ENCODE data around the gene CRYBA2.

Gene CRYBA2

DNA sequence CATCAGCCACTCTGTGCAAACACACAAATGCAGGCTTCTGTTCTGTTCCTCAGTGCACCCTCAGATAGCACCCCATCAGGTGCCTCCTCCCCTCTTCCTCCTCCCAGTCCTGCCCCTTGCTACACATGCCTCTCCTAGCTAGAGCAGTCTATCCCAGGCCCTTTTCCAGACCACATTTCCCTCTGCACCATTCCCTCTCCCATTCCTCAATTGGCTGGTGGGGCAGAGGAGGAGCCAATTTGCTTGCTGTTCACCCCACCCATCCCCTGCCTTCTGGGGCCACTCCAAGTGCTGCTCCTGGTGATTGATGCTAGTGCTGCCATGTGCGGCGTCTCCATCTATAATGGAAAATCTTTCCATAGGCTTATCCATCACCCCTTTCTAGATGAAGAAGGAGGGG lies 42.7 kb upstream of the CRYBA2 start:
- H3K4me1 ChIP-seq (ENCODE audit: control extremely low read depth in 1 of 4, control insufficient read depth in 4 of 4, insufficient read depth in 4 of 4, low read length in 3 of 4) = peaks cover 0 to 2% (median 0%) of the 10 kb centered on the region in 4 experiments
- WGBS (ENCODE audit: insufficient coverage) = no CpG with 5 or more reads among the region's 2 CpGs
- no peak for DNase-seq
- H3K9me3 ChIP-seq (ENCODE audit: control extremely low read depth in 1 of 5, control insufficient read depth in 4 of 5, insufficient read depth in 2 of 5, low read depth in 1 of 5, low read length in 4 of 5) = peaks cover 0 to 7% (median 0%) of the 10 kb centered on the region in 5 experiments
- ChIA-PET CTCF (interaction anchor here (1.2 to 2.1 kb wide), 3 partner anchors 9 to 82 kb away, joined by 3 to 5 read pairs (median 3); no protein-coding TSS in a partner anchor), POLR2A (no interaction called here)
- H3K27me3 ChIP-seq (replicated peaks in 2 of 5; ENCODE audit: control insufficient read depth in 4 of 5, insufficient read depth in 5 of 5, low read length in 4 of 5) = peaks cover 2 to 72% (median 22%) of the 10 kb centered on the region in 5 experiments
- no peak overlapping the region for H3K27ac ChIP-seq (ENCODE audit: insufficient read depth in 1 of 2, low read depth in 1 of 2, low read length in 2 of 2, poor library complexity in 1 of 2, severe bottlenecking in 2 of 2)
- no peak overlapping the region for H3K4me3 ChIP-seq (ENCODE audit: control insufficient read depth in 1 of 7, extremely low read depth in 1 of 7, insufficient read depth in 4 of 7, low read depth in 2 of 7, low read length in 6 of 7)
- no peaks in the 10 kb centered on the region for H3K36me3 ChIP-seq (ENCODE audit: control insufficient read depth in 4 of 4, insufficient read depth in 4 of 4, low read length in 3 of 4)

DNA sequence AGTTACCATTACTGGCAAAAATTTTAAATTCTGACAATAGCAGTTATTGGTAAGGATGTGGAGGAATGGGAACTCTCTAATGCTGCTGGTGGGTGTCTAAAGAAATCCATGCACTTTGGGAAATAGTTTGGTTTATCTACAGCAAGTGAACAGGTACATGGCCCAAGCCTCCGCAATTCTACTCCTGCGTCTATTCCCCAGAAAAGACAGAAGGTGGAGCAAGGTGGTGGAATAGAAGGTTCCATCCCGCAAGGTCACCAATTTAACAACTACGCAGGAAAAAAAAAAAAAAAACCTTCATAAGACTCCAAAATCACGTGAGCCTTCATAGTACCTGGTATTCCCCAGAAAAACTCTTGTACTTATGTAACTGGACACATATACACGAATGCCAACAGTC lies 41.6 kb upstream of the CRYBA2 start:
- CTCF ChIA-PET = no interaction called here
- H3K4me3 ChIP-seq (ENCODE audit: control insufficient read depth in 1 of 7, extremely low read depth in 1 of 7, insufficient read depth in 4 of 7, low read depth in 2 of 7, low read length in 6 of 7) = no peak overlapping the region
- no peaks in the 10 kb centered on the region for H3K36me3 ChIP-seq (ENCODE audit: control insufficient read depth in 4 of 4, insufficient read depth in 4 of 4, low read length in 3 of 4)
- POLR2A ChIA-PET = no interaction called here
- peaks cover 0 to 7% (median 0%) of the 10 kb centered on the region in 5 experiments for H3K9me3 ChIP-seq (ENCODE audit: control extremely low read depth in 1 of 5, control insufficient read depth in 4 of 5, insufficient read depth in 2 of 5, low read depth in 1 of 5, low read length in 4 of 5)
- WGBS (ENCODE audit: insufficient coverage) = 73% methylated on average over 4 of the region's 6 CpGs
- peaks cover 0 to 2% (median 0%) of the 10 kb centered on the region in 4 experiments for H3K4me1 ChIP-seq (ENCODE audit: control extremely low read depth in 1 of 4, control insufficient read depth in 4 of 4, insufficient read depth in 4 of 4, low read length in 3 of 4)
- H3K27me3 ChIP-seq (replicated peaks in 2 of 5; ENCODE audit: control insufficient read depth in 4 of 5, insufficient read depth in 5 of 5, low read length in 4 of 5) = peaks cover 2 to 60% (median 18%) of the 10 kb centered on the region in 5 experiments
- H3K27ac ChIP-seq (ENCODE audit: insufficient read depth in 1 of 2, low read depth in 1 of 2, low read length in 2 of 2, poor library complexity in 1 of 2, severe bottlenecking in 2 of 2) = no peak overlapping the region
- DNase-seq = no peak

GRCh38 chr2:219032051-219032745 lies 39.0 kb upstream of the CRYBA2 start:
- WGBS (ENCODE audit: insufficient coverage) = 94% methylated on average over 21 of the region's 23 CpGs
- no peak overlapping the region for H3K4me3 ChIP-seq (ENCODE audit: control insufficient read depth in 1 of 7, extremely low read depth in 1 of 7, insufficient read depth in 4 of 7, low read depth in 2 of 7, low read length in 6 of 7)
- peaks cover 0 to 2% (median 0%) of the 10 kb centered on the region in 4 experiments for H3K4me1 ChIP-seq (ENCODE audit: control extremely low read depth in 1 of 4, control insufficient read depth in 4 of 4, insufficient read depth in 4 of 4, low read length in 3 of 4)
- POLR2A ChIA-PET = no interaction called here
- no peak for DNase-seq
- no peak overlapping the region for H3K27ac ChIP-seq (ENCODE audit: insufficient read depth in 1 of 2, low read depth in 1 of 2, low read length in 2 of 2, poor library complexity in 1 of 2, severe bottlenecking in 2 of 2)
- H3K9me3 ChIP-seq (ENCODE audit: control extremely low read depth in 1 of 5, control insufficient read depth in 4 of 5, insufficient read depth in 2 of 5, low read depth in 1 of 5, low read length in 4 of 5) = no peaks in the 10 kb centered on the region
- CTCF ChIA-PET = interaction anchor here (0.9 to 10.8 kb wide), 7 partner anchors 10 to 121 kb away, joined by 3 to 162 read pairs (median 4); partner anchors contain the start of gene NHEJ1
- no peaks in the 10 kb centered on the region for H3K36me3 ChIP-seq (ENCODE audit: control insufficient read depth in 4 of 4, insufficient read depth in 4 of 4, low read length in 3 of 4)
- peaks cover under 1 to 35% (median 11%) of the 10 kb centered on the region in 5 experiments for H3K27me3 ChIP-seq (replicated peaks in 2 of 5; ENCODE audit: control insufficient read depth in 4 of 5, insufficient read depth in 5 of 5, low read length in 4 of 5)

GRCh38 chr2:219031005-219031738 lies 38.0 kb upstream of the CRYBA2 start:
- H3K27ac ChIP-seq (ENCODE audit: insufficient read depth in 1 of 2, low read depth in 1 of 2, low read length in 2 of 2, poor library complexity in 1 of 2, severe bottlenecking in 2 of 2) = no peak overlapping the region
- 93% methylated on average over 20 of the region's 21 CpGs for WGBS (ENCODE audit: insufficient coverage)
- ChIA-PET CTCF (interaction anchor here (0.6 to 10.8 kb wide), 16 partner anchors 8 to 324 kb away, joined by 3 to 162 read pairs (median 4); partner anchors contain the start of gene NHEJ1), POLR2A (no interaction called here)
- H3K9me3 ChIP-seq (ENCODE audit: control extremely low read depth in 1 of 5, control insufficient read depth in 4 of 5, insufficient read depth in 2 of 5, low read depth in 1 of 5, low read length in 4 of 5) = no peaks in the 10 kb centered on the region
- DNase-seq = no peak
- no peaks in the 10 kb centered on the region for H3K36me3 ChIP-seq (ENCODE audit: control insufficient read depth in 4 of 4, insufficient read depth in 4 of 4, low read length in 3 of 4)
- no peak overlapping the region for H3K4me3 ChIP-seq (ENCODE audit: control insufficient read depth in 1 of 7, extremely low read depth in 1 of 7, insufficient read depth in 4 of 7, low read depth in 2 of 7, low read length in 6 of 7)
- H3K27me3 ChIP-seq (replicated peaks in 2 of 5; ENCODE audit: control insufficient read depth in 4 of 5, insufficient read depth in 5 of 5, low read length in 4 of 5) = peaks cover under 1 to 30% (median 11%) of the 10 kb centered on the region in 5 experiments
- peaks cover 0 to 2% (median 0%) of the 10 kb centered on the region in 4 experiments for H3K4me1 ChIP-seq (ENCODE audit: control extremely low read depth in 1 of 4, control insufficient read depth in 4 of 4, insufficient read depth in 4 of 4, low read length in 3 of 4)

GRCh38 chr2:219030177-219030940 lies 37.1 kb upstream of the CRYBA2 start:
- Histone ChIP-seq H3K27me3 (replicated peaks in 2 of 5; ENCODE audit: control insufficient read depth in 4 of 5, insufficient read depth in 5 of 5, low read length in 4 of 5) (peaks cover 2 to 23% (median 6%) of the 10 kb centered on the region in 5 experiments), H3K27ac (ENCODE audit: insufficient read depth in 1 of 2, low read depth in 1 of 2, low read length in 2 of 2, poor library complexity in 1 of 2, severe bottlenecking in 2 of 2) (no peak overlapping the region), H3K4me1 (ENCODE audit: control extremely low read depth in 1 of 4, control insufficient read depth in 4 of 4, insufficient read depth in 4 of 4, low read length in 3 of 4) (peaks cover 0 to 2% (median 0%) of the 10 kb centered on the region in 4 experiments), H3K36me3 (ENCODE audit: control insufficient read depth in 4 of 4, insufficient read depth in 4 of 4, low read length in 3 of 4) (no peaks in the 10 kb centered on the region), H3K4me3 (ENCODE audit: control insufficient read depth in 1 of 7, extremely low read depth in 1 of 7, insufficient read depth in 4 of 7, low read depth in 2 of 7, low read length in 6 of 7) (no peak overlapping the region), H3K9me3 (ENCODE audit: control extremely low read depth in 1 of 5, control insufficient read depth in 4 of 5, insufficient read depth in 2 of 5, low read depth in 1 of 5, low read length in 4 of 5) (no peaks in the 10 kb centered on the region)
- no peak for DNase-seq
- WGBS (ENCODE audit: insufficient coverage) = 89% methylated on average over 13 of the region's 16 CpGs
- ChIA-PET CTCF (interaction anchor here (0.6 to 10.8 kb wide), 24 partner anchors 9 to 197 kb away, joined by 3 to 162 read pairs (median 7); partner anchors contain the start of genes CFAP65 and NHEJ1), POLR2A (interaction anchor here (1.0 kb wide), 1 partner anchor 11 kb away, joined by 3 read pairs; the partner anchor contains the start of gene CFAP65)

DNA sequence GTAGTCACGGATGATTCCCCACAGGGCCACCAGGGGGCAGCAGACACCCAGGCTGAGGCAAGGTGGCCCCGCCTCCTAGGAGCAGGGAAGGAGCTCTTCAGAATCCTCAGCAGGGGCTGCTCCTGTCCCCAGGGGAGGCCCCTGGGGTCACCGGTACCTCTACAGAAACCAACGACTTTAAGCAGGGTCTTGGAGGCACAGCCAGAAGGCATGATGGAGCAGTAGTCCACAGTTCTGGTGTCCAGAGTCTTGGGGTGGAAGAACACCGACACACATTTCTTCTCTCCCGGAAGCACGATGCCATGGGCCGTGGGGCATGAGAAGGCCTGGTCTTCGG lies 36.6 kb upstream of the CRYBA2 start:
- H3K9me3 ChIP-seq (ENCODE audit: control extremely low read depth in 1 of 5, control insufficient read depth in 4 of 5, insufficient read depth in 2 of 5, low read depth in 1 of 5, low read length in 4 of 5) = no peaks in the 10 kb centered on the region
- 44% methylated on average over 9 of the region's 9 CpGs for WGBS (ENCODE audit: insufficient coverage)
- H3K4me1 ChIP-seq (ENCODE audit: control extremely low read depth in 1 of 4, control insufficient read depth in 4 of 4, insufficient read depth in 4 of 4, low read length in 3 of 4) = peaks cover 0 to 2% (median 0%) of the 10 kb centered on the region in 4 experiments
- POLR2A ChIA-PET = interaction anchor here (1.0 kb wide), 1 partner anchor 11 kb away, joined by 3 read pairs; the partner anchor contains the start of gene CFAP65
- CTCF ChIA-PET = interaction anchor here (0.6 to 10.8 kb wide), 24 partner anchors 9 to 198 kb away, joined by 3 to 162 read pairs (median 7); partner anchors contain the start of genes CFAP65 and NHEJ1
- no peak overlapping the region for H3K4me3 ChIP-seq (ENCODE audit: control insufficient read depth in 1 of 7, extremely low read depth in 1 of 7, insufficient read depth in 4 of 7, low read depth in 2 of 7, low read length in 6 of 7)
- H3K27ac ChIP-seq (ENCODE audit: insufficient read depth in 1 of 2, low read depth in 1 of 2, low read length in 2 of 2, poor library complexity in 1 of 2, severe bottlenecking in 2 of 2) = no peak overlapping the region
- H3K27me3 ChIP-seq (replicated peaks in 2 of 5; ENCODE audit: control insufficient read depth in 4 of 5, insufficient read depth in 5 of 5, low read length in 4 of 5) = peaks cover 1 to 18% (median 6%) of the 10 kb centered on the region in 5 experiments
- DNase-seq = peak; percentile 73 to 85 (median 78)
- H3K36me3 ChIP-seq (ENCODE audit: control insufficient read depth in 4 of 4, insufficient read depth in 4 of 4, low read length in 3 of 4) = no peaks in the 10 kb centered on the region
